H1 (cell line): ENCODE measurements around the gene AVL9. TPM values are rescaled to one million over a fixed set of nuclear protein-coding genes. Genes with fewer than 3 reads are reported as not detected.

Experiments used
- CTCF ChIA-PET: fragments of 300-600 bp; sonication (Branson Sonifier 250); formaldehyde crosslinking; loops from one replicate; lab custom pipeline; 2021; ENCODE audit not compliant: partially characterized antibody; lab: Charles Lee
- POLR2A ChIA-PET: fragments of 300-600 bp; sonication (Branson Sonifier 250); formaldehyde crosslinking; loops from one replicate; lab custom pipeline; 2021; ENCODE audit warnings: inconsistent platforms; ENCODE audit not compliant: partially characterized antibody; lab: Charles Lee
- DNase-seq, 2 experiments: peaks; one replicate each; pipeline versions ENCODE4 v3.0.0 to v3.0.0-alpha.2; 2010 to 2022; ENCODE audit warnings: low spot score in 2 of 2, low read depth in 1 of 2, mixed read lengths in 1 of 2
- FAIRE-seq: peaks from 2 replicates; lab custom pipeline; 2011; peaks lifted over from hg19 to GRCh38; lab: Jason Lieb, UNC
- H2AFZ ChIP-seq: 2 replicates; pipeline ENCODE4 v1.8.1; 2012; ENCODE audit warnings: low read length, inconsistent platforms
- H2AK5ac ChIP-seq: 2 replicates; pipeline ENCODE4 v1.6.1; 2013; ENCODE audit warnings: low read depth, low read length
- H2BK120ac ChIP-seq: replicated peaks from 2 replicates; pipeline ENCODE3; 2013; ENCODE audit warnings: low read depth, low read length, inconsistent platforms
- H2BK12ac ChIP-seq: 2 replicates; pipeline ENCODE4 v1.6.1; 2013; ENCODE audit warnings: low read depth, low read length
- H2BK15ac ChIP-seq: 2 replicates; pipeline ENCODE4 v1.6.1; 2013; ENCODE audit warnings: low read length
- H2BK20ac ChIP-seq: 2 replicates; pipeline ENCODE4 v1.6.1; 2013; ENCODE audit warnings: low read length
- H2BK5ac ChIP-seq: 2 replicates; pipeline ENCODE4 v1.6.1; 2013; ENCODE audit warnings: low read depth, low read length
- H3K14ac ChIP-seq: 2 replicates; pipeline ENCODE4 v1.6.1; 2013; ENCODE audit warnings: inconsistent platforms; ENCODE audit not compliant: insufficient read length
- H3K18ac ChIP-seq: 2 replicates; pipeline ENCODE4 v1.6.1; 2013; ENCODE audit warnings: low read length; ENCODE audit errors: extremely low read depth
- H3K23ac ChIP-seq: 2 replicates; pipeline ENCODE4 v1.6.1; 2013; ENCODE audit warnings: inconsistent platforms; ENCODE audit not compliant: insufficient read length
- H3K23me2 ChIP-seq: 2 replicates; pipeline ENCODE4 v1.6.1; 2013; ENCODE audit warnings: low read depth, low read length
- H3K27ac ChIP-seq: 2 replicates; pipeline ENCODE4 v1.6.1; 2011; ENCODE audit warnings: low read depth, low read length, inconsistent platforms
- H3K27me3 ChIP-seq, 4 experiments: replicated peaks in 1 of 4; 1 replicate in 1 of 4; 2 replicates in 3 of 4; pipeline versions ENCODE4 v1.6.1 to v1.8.1; 2011 to 2013; ENCODE audit warnings: low read length in 3 of 4, mild to moderate bottlenecking in 3 of 4, inconsistent platforms in 2 of 4, mixed read lengths in 2 of 4, moderate library complexity in 1 of 4; ENCODE audit not compliant: control insufficient read depth in 3 of 4, insufficient read depth in 3 of 4; ENCODE audit errors: extremely low read depth in 1 of 4
- H3K36me3 ChIP-seq, 4 experiments: 2 replicates each; pipeline versions ENCODE4 v1.6.1 to v1.8.1; 2011 to 2013; ENCODE audit warnings: mild to moderate bottlenecking in 4 of 4, low read length in 3 of 4, moderate library complexity in 2 of 4, control low read depth in 1 of 4, inconsistent platforms in 1 of 4; ENCODE audit not compliant: insufficient read depth in 4 of 4, control insufficient read depth in 2 of 4
- H3K4ac ChIP-seq: replicated peaks from 2 replicates; pipeline ENCODE3; 2013; ENCODE audit warnings: low read length, low read depth, mixed read lengths, inconsistent platforms; ENCODE audit not compliant: insufficient read length
- H3K4me1 ChIP-seq, 4 experiments: replicated peaks in 1 of 4; 1 replicate in 1 of 4; 2 replicates in 3 of 4; pipeline versions ENCODE4 v1.6.1 to v1.8.1; 2011 to 2013; ENCODE audit warnings: low read length in 3 of 4, inconsistent platforms in 2 of 4, mixed read lengths in 1 of 4; ENCODE audit not compliant: insufficient read depth in 4 of 4, control insufficient read depth in 3 of 4
- H3K4me2 ChIP-seq, 2 experiments: 2 replicates each; pipeline versions ENCODE4 v1.6.1 to v1.8.1; 2011 to 2013; ENCODE audit warnings: low read depth in 2 of 2, low read length in 2 of 2, control low read depth in 1 of 2, inconsistent platforms in 1 of 2, mild to moderate bottlenecking in 1 of 2; ENCODE audit not compliant: insufficient read depth in 1 of 2
- H3K4me3 ChIP-seq, 4 experiments: fragments of 200-600, 300-600 bp in 1 of 4; sonication (generic), shearing (Covaris generic), sonication (Bioruptor Twin) in 1 of 4; 2 replicates each; pipeline versions ENCODE4 v1.5.1 to v1.8.1; 2011 to 2016; ENCODE audit warnings: low read length in 4 of 4, low read depth in 3 of 4, control low read depth in 2 of 4, inconsistent platforms in 2 of 4, mild to moderate bottlenecking in 2 of 4, mixed read lengths in 1 of 4, moderate library complexity in 1 of 4; ENCODE audit not compliant: insufficient read depth in 2 of 4; ENCODE audit errors: extremely low read depth in 1 of 4
- H3K56ac ChIP-seq: replicated peaks from 2 replicates; pipeline ENCODE3; 2013; ENCODE audit warnings: low read depth, mild to moderate bottlenecking, mixed read lengths, low read length, inconsistent platforms; ENCODE audit not compliant: insufficient read length
- H3K79me1 ChIP-seq: 2 replicates; pipeline ENCODE4 v1.6.1; 2013; ENCODE audit warnings: low read depth, low read length, control low read depth
- H3K79me2 ChIP-seq, 2 experiments: 2 replicates each; pipeline versions ENCODE4 v1.6.1 to v1.8.1; 2012 to 2013; ENCODE audit warnings: low read length in 2 of 2, mild to moderate bottlenecking in 2 of 2, inconsistent platforms in 1 of 2; ENCODE audit not compliant: insufficient read depth in 2 of 2, control insufficient read depth in 1 of 2
- H3K9ac ChIP-seq, 4 experiments: replicated peaks in 1 of 4; 1 replicate in 1 of 4; 2 replicates in 3 of 4; pipeline versions ENCODE4 v1.6.1 to v1.8.1; 2011 to 2013; ENCODE audit warnings: low read depth in 3 of 4, low read length in 3 of 4, control low read depth in 2 of 4, mild to moderate bottlenecking in 2 of 4, moderate library complexity in 2 of 4, inconsistent platforms in 1 of 4; ENCODE audit errors: extremely low read depth in 1 of 4
- H3K9me3 ChIP-seq, 2 experiments: 2 replicates each; pipeline versions ENCODE4 v1.6.1 to v1.8.1; 2012 to 2013; ENCODE audit warnings: mild to moderate bottlenecking in 2 of 2, moderate library complexity in 2 of 2, control low read depth in 1 of 2, inconsistent platforms in 1 of 2, low read depth in 1 of 2, low read length in 1 of 2, mixed read lengths in 1 of 2; ENCODE audit not compliant: insufficient read depth in 2 of 2
- H4K20me1 ChIP-seq, 2 experiments: replicated peaks in 1 of 2; 2 replicates each; pipeline versions ENCODE3 to v1.8.1; 2011 to 2013; ENCODE audit warnings: inconsistent platforms in 2 of 2, low read length in 2 of 2, mild to moderate bottlenecking in 1 of 2; ENCODE audit not compliant: insufficient read depth in 2 of 2, control insufficient read depth in 1 of 2
- H4K5ac ChIP-seq: 2 replicates; pipeline ENCODE4 v1.6.1; 2013; ENCODE audit warnings: low read length, low read depth, mixed read lengths, inconsistent platforms; ENCODE audit not compliant: insufficient read length
- H4K8ac ChIP-seq: 2 replicates; pipeline ENCODE4 v1.8.0; 2013; ENCODE audit warnings: mild to moderate bottlenecking, moderate library complexity, low read length, inconsistent platforms; ENCODE audit not compliant: insufficient read depth; ENCODE audit errors: extremely low read depth
- H4K91ac ChIP-seq: replicated peaks from 2 replicates; pipeline ENCODE3; 2013; ENCODE audit warnings: low read length, mixed read lengths, inconsistent platforms; ENCODE audit not compliant: insufficient read length
- CBX8 ChIP-seq: fragments of 300-800, 300-1000 bp; sonication (generic); IDR thresholded peaks from 2 replicates; pipeline ENCODE4 v1.7.1; 2016; ENCODE audit warnings: low read depth, low read length, borderline replicate concordance
- CHD2 ChIP-seq: IDR thresholded peaks from 2 replicates; pipeline ENCODE4 v1.6.1; 2012; ENCODE audit warnings: low read length, improper control_type of control experiment
- CTCF ChIP-seq, 3 experiments: IDR thresholded peaks; 1 replicate in 2 of 3; 2 replicates in 1 of 3; pipeline versions ENCODE4 v1.5.1 to v1.6.1; 2011; ENCODE audit warnings: low read length in 3 of 3, mild to moderate bottlenecking in 3 of 3, inconsistent platforms in 2 of 3, low read depth in 1 of 3, moderate library complexity in 1 of 3; ENCODE audit not compliant: insufficient read depth in 1 of 3; ENCODE audit errors: control extremely low read depth in 1 of 3
- E2F6 ChIP-seq: IDR thresholded peaks from 2 replicates; pipeline ENCODE4 v1.6.1; 2012; ENCODE audit warnings: inconsistent platforms
- FOSL1 ChIP-seq: IDR thresholded peaks from 2 replicates; pipeline ENCODE4 v1.6.1; 2011; ENCODE audit warnings: mild to moderate bottlenecking, low read depth, low read length, moderate library complexity; ENCODE audit not compliant: insufficient read depth
- NANOG ChIP-seq: IDR thresholded peaks from 2 replicates; pipeline ENCODE4 v1.6.1; 2011; ENCODE audit warnings: low read length, low read depth, mild to moderate bottlenecking, inconsistent platforms; ENCODE audit not compliant: insufficient read depth, poor library complexity, severe bottlenecking
- PHF8 ChIP-seq: fragments of 200-600 bp; sonication (generic); conservative IDR thresholded peaks from 2 replicates; pipeline ENCODE4 v1.7.1; 2012; ENCODE audit warnings: low read depth, mild to moderate bottlenecking, inconsistent platforms, low read length, moderate library complexity
- SAP30 ChIP-seq: fragments of 300-600 bp; sonication (generic); IDR thresholded peaks from 2 replicates; pipeline ENCODE4 v1.7.1; 2012; ENCODE audit warnings: low read length, moderate library complexity, mild to moderate bottlenecking, inconsistent platforms; ENCODE audit not compliant: insufficient read depth, insufficient replicate concordance
- SP4 ChIP-seq: IDR thresholded peaks from 2 replicates; pipeline ENCODE4 v1.6.1; 2012; ENCODE audit warnings: low read length, inconsistent platforms
- TEAD4 ChIP-seq: IDR thresholded peaks from 2 replicates; pipeline ENCODE4 v1.6.1; 2012; ENCODE audit warnings: low read depth, low read length, inconsistent platforms, mixed read lengths
- WGBS, 2 experiments: shearing (Covaris generic) in 1 of 2; methylation state at CpG; one replicate each; pipeline versions ENCODE4 v1.1.6 to v1.1.7; 2013 to 2015; ENCODE audit warnings: low lambda C conversion rate in 2 of 2, mixed read lengths in 2 of 2, inconsistent platforms in 1 of 2, low coverage in 1 of 2, missing lambda C conversion rate in 1 of 2; ENCODE audit not compliant: insufficient replicate concordance in 2 of 2, insufficient coverage in 1 of 2, insufficient read length in 1 of 2; ENCODE audit errors: extremely low coverage in 1 of 2, missing lambda C conversion rate in 1 of 2; 5-methylcytosine and 5-hydroxymethylcytosine counted together
- polyA plus RNA-seq, 7 experiments: library from polyadenylated mRNA; depleted of rRNA in 3 of 7; stranded (reverse) in 5 of 7; unstranded in 2 of 7; fragments of >200 nt in 5 of 7; fragments of 200-250 nt in 2 of 7; gene quantifications; 1 replicate in 5 of 7; 2 replicates in 1 of 7; 4 replicates in 1 of 7; pipeline versions ENCODE4 v1.2.1 to v1.2.3, GENCODE V29; 2011 to 2013; ENCODE audit warnings: missing spikeins in 2 of 7, mixed read lengths in 2 of 7
- total RNA-seq: library from RNA; stranded (reverse); fragmentation: NEBNext Ultra II Directional; extraction: Animal tissue kit (Norgen Biotek cat#: 25700); gene quantifications from 2 replicates; pipeline ENCODE4 v1.2.1, GENCODE V29; 2021

AVL9 gene
- total and polyA plus RNA-seq, 2 of the 8 experiments (the other 6 are each of a cell fraction or from before 2014, with no cell fraction given) = 15.5 to 42.1 TPM

GRCh38 chr7:32511791-32512190, 16.5 kb downstream of the AVL9 start:
- Histone ChIP-seq H4K5ac (no peak overlapping the region), H3K56ac (no peak overlapping the region), H2BK120ac (no peak overlapping the region), H3K27me3 (no peaks in the 10 kb centered on the region), H2BK12ac (no peak overlapping the region), H4K91ac (no peak overlapping the region), H3K9me3 (peaks cover 13 to 16% of the 10 kb centered on the region in 2 experiments), H3K9ac (no peak overlapping the region), H3K4ac (no peak overlapping the region), H2BK5ac (no peak overlapping the region), H2AK5ac (no peak overlapping the region), H2AFZ (no peak overlapping the region), H3K4me2 (no peak overlapping the region), H2BK15ac (no peak overlapping the region), H4K8ac (no peak overlapping the region), H4K20me1 (no peaks in the 10 kb centered on the region), H3K27ac (no peak overlapping the region), H3K4me3 (no peak overlapping the region), H3K14ac (no peak overlapping the region), H3K23ac (no peak overlapping the region), H3K23me2 (no peaks in the 10 kb centered on the region), H2BK20ac (no peak overlapping the region), H3K18ac (no peak overlapping the region), H3K79me1 (no peaks in the 10 kb centered on the region; the same call in 1 of the 2 replicates), H3K36me3 (peaks cover 0 to 17% (median 7%) of the 10 kb centered on the region in 4 experiments; a peak in 4 of 8 replicates), H3K79me2 (peaks cover 6 to 85% of the 10 kb centered on the region in 2 experiments; a peak in 3 of 4 replicates), H3K4me1 (peaks cover 2 to 10% (median 6%) of the 10 kb centered on the region in 4 experiments; a peak in 4 of 7 replicates)
- 86% methylated on average over 4 of the region's 4 CpGs; no CpG with 5 or more reads in 1 of the 2 experiments for WGBS, 2 experiments
- no peak for FAIRE-seq
- ChIA-PET CTCF (no interaction called here), POLR2A (interaction anchor here (1.1 kb wide), 2 partner anchors 16 to 52 kb away, joined by 3 to 4 read pairs; no protein-coding TSS in a partner anchor)
- no peak for DNase-seq
- TF ChIP-seq CTCF (IDR thresholded peaks at IDR 0.05; ENCODE audit: control extremely low read depth in 1 of 3, insufficient read depth in 1 of 3, low read depth in 1 of 3, low read length in 3 of 3) (no peak), E2F6 (no peak), SP4 (no peak), PHF8 (no peak), CBX8 (no peak), TEAD4 (no peak), CHD2 (no peak), FOSL1 (no peak), NANOG (no peak), SAP30 (no peak)
